ENCODE data around the gene KRT6B.

Gene KRT6B

DNA sequence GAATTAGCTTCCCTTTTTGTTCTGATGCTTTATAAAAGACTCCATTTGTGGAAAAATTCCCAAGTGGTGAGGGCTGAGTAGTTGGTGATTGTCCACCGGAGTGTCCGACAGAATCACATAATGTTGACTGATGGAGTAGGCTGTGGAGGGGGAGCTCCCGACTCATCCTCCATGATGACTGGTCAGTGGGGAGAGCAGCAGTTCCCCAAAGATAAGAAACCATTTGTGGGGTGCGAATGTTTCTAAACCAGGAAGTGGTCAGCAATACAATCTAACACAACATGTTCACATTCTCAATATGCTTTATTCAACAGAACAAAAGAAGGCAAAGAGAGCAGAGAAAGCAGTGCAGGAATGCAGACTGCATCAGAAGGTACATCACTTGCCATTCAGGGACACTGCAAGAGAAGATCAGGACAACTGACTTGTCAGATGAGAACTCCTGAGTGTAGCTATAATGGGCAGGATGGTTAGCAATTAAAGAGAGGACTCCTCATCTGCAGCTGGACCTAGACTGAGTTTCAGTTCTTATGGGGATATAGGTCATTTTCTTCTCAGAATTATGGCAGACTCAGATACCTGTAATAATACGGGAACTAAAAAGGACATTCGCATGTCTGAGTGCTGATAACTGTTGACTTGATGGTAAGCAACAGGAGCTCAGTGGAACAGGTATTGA lies 5.4 kb downstream of the KRT6B start:
- H3K4me3 ChIP-seq (ENCODE audit: low read depth, low read length): no peak overlapping the region
- no peak for DNase-seq (ENCODE audit: low read depth)
- no peak for TF ChIP-seq CTCF (IDR thresholded peaks at IDR 0.05; ENCODE audit: low read depth, low read length, missing control alignments)

- no peak for DNase-seq (ENCODE audit: low read depth)
- no peak for TF ChIP-seq CTCF (IDR thresholded peaks at IDR 0.05; ENCODE audit: low read depth, low read length, missing control alignments)
- H3K4me3 ChIP-seq (ENCODE audit: low read depth, low read length): no peak overlapping the region
Observed at GRCh38 chr12:52445876-52446275, 6.1 kb downstream of the KRT6B start.

DNA sequence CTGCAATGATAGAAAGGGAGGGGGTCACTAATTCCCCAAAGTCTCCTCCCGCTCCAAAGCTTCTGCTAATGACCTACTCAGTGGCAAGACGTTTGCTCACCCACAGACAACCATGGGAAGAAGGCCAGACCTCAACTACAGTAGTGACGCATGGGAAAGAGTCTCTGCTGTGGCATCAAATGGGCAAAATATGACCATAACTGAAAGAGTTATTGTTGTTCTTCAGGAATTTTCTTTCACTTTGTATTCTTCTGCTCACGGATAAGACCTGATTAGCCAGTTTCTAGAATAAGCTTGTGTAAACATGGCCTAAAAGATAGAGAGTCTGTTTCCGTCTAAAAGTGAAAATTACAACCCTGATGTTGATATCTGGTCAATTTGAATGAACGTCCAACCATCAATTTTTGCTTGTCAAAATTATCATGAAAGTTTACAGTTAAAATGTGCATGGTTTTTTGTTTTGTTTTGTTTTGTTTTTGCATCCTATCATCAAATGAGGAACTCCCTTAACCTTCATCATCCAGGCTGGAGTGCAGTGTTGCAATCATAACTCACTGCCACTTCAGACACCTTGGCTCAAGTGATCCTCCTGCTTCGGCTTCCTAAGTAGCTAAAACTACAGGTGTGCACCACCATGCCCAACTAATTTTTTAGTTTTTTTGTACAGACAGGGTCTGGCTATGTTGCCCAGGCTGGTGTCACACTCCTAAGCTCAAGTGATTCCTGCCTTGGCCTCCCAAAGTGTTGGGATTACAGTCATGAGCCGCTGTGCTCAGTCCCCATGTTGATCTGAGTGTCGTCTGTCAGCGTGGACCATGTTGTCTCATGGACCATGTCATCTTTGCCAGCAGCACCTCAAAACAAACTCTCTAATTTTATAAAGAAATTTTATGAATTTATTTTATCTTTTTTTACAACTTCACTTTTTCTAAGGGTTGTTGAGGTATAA lies 7.0 kb downstream of the KRT6B start:
- no peak overlapping the region for H3K4me3 ChIP-seq (ENCODE audit: low read depth, low read length)
- DNase-seq (ENCODE audit: low read depth): no peak
- TF ChIP-seq CTCF (IDR thresholded peaks at IDR 0.05; ENCODE audit: low read depth, low read length, missing control alignments): no peak

DNA sequence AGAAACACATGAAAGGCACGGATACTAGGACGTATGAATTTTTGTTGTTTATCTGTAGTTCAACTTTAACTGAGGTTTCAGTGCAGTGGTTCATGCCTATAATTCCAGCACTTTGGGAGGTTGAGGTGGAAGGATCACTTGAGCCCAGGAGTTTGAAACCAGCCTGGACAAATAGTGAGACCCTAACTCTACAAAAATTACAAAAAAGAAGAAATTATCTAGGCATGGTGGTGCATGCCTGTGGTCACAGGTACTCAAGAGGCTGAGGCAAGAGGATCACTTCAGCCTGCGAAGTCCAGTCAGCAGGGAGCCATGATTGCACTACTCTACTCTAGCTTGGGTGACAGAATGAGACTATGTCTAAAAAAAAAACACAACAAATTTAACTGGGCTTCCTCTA lies 8.0 kb downstream of the KRT6B start:
- no peak overlapping the region for H3K4me3 ChIP-seq (ENCODE audit: low read depth, low read length)
- no peak for TF ChIP-seq CTCF (IDR thresholded peaks at IDR 0.05; ENCODE audit: low read depth, low read length, missing control alignments)
- DNase-seq (ENCODE audit: low read depth): no peak

- H3K4me3 ChIP-seq (ENCODE audit: low read depth, low read length): no peak overlapping the region
- no peak for TF ChIP-seq CTCF (IDR thresholded peaks at IDR 0.05; ENCODE audit: low read depth, low read length, missing control alignments)
- DNase-seq (ENCODE audit: low read depth): no peak
Observed at GRCh38 chr12:52442600-52443061, 9.3 kb downstream of the KRT6B start.

- no peak for TF ChIP-seq CTCF (IDR thresholded peaks at IDR 0.05; ENCODE audit: low read depth, low read length, missing control alignments)
- H3K4me3 ChIP-seq (ENCODE audit: low read depth, low read length): no peak overlapping the region
- DNase-seq (ENCODE audit: low read depth): no peak
Observed at GRCh38 chr12:52441320-52441911, 10.5 kb downstream of the KRT6B start.

Measured in GM12864 (cell line).